ENCODE data around the gene PEAK1.

Gene PEAK1, protein sequence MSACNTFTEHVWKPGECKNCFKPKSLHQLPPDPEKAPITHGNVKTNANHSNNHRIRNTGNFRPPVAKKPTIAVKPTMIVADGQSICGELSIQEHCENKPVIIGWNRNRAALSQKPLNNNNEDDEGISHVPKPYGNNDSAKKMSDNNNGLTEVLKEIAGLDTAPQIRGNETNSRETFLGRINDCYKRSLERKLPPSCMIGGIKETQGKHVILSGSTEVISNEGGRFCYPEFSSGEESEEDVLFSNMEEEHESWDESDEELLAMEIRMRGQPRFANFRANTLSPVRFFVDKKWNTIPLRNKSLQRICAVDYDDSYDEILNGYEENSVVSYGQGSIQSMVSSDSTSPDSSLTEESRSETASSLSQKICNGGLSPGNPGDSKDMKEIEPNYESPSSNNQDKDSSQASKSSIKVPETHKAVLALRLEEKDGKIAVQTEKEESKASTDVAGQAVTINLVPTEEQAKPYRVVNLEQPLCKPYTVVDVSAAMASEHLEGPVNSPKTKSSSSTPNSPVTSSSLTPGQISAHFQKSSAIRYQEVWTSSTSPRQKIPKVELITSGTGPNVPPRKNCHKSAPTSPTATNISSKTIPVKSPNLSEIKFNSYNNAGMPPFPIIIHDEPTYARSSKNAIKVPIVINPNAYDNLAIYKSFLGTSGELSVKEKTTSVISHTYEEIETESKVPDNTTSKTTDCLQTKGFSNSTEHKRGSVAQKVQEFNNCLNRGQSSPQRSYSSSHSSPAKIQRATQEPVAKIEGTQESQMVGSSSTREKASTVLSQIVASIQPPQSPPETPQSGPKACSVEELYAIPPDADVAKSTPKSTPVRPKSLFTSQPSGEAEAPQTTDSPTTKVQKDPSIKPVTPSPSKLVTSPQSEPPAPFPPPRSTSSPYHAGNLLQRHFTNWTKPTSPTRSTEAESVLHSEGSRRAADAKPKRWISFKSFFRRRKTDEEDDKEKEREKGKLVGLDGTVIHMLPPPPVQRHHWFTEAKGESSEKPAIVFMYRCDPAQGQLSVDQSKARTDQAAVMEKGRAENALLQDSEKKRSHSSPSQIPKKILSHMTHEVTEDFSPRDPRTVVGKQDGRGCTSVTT (N-terminal part only)

DNA sequence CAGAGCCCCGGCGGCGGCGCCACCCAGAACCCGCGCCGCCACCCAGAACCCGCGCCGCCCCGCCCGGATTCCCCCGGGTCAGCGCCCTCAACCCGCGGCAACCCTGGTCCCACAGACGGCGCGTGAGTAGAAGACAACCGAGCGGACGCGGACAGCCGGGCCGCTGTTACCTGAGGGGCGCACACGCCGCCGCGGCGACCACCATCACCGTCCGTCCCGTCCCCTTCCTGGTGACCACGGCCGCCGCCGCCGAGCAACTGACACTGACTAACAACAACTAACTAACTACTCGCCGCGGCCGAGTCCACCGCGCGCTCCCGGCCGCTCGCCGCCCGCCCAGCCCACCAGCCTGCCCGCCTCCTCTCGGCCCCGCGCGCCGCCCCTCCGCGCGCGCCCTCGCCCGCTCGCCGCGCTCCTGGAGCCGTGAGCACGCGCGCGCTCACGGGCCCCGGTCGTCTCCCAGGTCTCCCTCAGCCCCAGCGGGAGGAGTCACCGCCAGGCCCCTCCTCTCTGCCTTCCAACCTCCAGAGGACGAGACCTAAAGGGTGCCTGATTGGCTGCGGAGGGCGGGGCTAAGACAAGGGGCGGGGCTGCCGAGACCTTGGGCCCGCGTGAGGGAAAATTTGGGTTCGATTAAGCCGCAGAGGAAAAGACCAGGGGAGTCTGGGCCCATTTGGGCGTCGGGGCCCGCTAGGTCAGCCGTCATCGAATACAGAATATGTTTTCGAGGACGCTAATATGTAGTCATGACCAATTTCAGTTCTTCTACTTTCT lies at the start of gene PEAK1:
Gene PEAK1, minus strand, starts transcription at position 269 of the 774 bp plus-strand sequence. CDS start 238,178 bp downstream, outside the sequence.
- peak; percentile 99 for DNase-seq (ENCODE audit: low read depth)

DNA sequence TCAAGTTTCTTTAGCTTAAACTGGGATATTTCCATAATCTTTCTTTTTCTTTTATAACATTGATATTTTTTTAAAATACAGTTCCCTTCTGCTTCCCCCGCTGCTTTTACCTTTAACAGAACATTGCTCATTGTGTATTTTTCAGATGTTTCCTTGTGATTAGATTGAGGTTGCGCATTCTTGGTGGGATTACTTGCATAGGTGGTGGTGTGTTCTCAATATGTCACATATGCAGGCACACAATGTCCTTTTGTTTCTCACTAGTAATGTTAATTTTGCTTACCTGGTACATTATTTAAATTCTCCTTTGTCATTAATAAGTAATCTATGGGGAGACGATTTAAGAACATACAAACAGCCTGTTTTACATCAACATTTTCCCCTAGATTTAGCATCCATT lies 49.0 kb upstream of the PEAK1 start:
- DNase-seq (ENCODE audit: low read depth) = no peak

DNA sequence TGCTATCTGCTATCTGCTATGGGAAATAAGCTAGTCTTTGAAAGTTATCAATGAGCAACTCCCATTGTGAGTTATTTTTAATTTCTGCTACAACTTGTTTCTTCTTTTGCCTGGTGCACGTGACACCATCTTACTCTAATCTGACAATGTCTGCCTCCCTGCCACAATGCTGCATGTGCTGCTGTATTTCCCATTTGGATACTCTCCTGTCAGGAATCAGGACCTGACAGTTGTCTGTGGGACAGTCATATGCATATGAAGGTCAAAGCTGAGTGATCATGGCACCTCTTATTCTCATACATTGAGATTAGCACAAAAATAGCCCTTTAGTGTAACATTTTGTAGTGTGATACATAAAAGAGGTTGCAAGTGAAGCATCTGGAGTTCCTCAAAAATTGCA lies 46.6 kb upstream of the PEAK1 start:
- no peak for DNase-seq (ENCODE audit: low read depth)

DNA sequence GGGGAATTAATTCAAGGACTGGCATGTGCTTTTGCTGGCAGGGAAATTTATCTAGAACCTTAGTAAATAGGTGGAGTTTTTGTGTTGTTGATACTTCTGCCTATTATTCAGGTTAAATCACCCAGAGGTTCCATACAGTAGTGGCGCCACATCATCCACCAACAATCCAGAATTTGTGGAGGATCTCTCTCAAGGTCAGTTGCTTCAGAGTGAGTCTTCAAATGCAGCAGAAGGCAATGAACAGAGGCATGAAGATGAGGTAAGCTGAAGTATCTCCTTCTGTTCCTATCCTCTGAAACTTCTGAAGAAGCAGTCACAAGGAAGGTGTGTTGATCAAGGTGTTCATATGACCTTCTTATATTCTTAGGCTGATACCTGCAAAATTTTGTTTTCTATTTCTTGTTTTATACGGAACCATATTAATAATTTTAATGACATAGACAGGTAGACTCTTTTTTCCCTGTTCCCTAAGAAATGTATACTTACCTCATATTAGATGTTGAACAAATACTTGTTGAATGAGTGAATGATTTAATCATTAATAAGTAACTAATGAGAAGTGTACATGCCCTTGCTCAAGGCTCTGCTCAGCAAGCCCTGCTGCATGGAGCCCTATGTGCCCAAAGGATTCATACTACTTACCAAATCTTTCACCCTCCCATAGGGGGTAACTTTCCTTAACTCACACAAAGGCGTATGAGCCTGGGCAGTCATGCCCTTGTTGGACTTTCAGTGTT lies 44.4 kb upstream of the PEAK1 start:
- DNase-seq (ENCODE audit: low read depth) = no peak

DNA sequence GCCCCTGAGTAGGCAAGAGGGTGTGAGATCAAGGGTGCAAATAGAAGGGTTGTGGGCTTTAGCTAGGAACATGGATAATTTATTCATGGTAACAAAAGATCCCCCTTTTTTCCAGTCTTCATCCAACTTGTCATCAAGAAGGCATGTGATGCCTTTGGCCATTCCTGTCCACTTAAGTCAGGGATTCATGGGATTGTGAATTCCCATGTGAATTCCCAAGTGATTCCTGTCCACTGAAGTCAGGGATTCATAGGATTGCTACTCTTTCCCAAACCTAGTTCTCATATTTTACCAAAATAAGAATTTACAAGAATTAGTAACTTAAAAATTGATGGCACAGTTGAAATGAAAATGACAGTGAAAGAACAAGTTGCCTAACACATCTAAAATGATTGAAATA lies 41.6 kb upstream of the PEAK1 start:
- no peak for DNase-seq (ENCODE audit: low read depth)

DNA sequence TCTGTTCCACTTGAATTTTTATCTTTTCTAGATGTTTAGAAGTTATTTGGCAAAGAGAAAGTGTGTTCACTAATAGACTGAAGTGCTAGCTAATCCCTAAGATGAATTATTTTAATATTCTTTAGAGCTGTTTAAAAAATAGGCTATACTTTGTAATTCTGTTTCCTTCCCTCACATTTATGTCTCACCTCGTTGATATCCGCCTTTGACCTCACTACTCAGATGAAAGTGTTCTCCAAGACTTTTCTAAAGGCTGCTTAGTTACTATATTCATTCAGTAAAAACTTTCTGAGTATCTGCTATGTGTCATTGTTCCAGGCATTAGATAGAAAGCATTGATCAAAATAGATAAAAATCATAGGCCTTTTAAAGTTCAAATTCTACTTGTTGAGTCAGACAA lies 39.1 kb upstream of the PEAK1 start:
- DNase-seq (ENCODE audit: low read depth) = no peak

DNA sequence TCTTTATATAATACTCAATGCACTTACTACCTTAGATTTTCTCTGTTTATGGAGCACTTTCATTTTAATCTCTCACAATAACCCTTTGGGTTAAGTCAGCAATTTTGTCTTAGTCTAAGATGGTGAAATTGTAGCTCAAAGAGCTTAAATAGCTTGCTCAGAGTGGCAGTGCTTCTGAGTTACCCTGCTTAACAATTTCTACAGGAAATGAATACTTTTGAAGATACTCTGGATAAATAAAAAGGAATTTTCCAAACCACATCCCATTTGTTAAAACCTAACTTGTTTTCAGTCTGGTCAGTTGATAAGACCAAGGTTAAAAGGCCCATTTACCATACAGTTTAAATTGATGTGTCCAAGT lies 38.0 kb upstream of the PEAK1 start:
- DNase-seq (ENCODE audit: low read depth) = no peak

DNA sequence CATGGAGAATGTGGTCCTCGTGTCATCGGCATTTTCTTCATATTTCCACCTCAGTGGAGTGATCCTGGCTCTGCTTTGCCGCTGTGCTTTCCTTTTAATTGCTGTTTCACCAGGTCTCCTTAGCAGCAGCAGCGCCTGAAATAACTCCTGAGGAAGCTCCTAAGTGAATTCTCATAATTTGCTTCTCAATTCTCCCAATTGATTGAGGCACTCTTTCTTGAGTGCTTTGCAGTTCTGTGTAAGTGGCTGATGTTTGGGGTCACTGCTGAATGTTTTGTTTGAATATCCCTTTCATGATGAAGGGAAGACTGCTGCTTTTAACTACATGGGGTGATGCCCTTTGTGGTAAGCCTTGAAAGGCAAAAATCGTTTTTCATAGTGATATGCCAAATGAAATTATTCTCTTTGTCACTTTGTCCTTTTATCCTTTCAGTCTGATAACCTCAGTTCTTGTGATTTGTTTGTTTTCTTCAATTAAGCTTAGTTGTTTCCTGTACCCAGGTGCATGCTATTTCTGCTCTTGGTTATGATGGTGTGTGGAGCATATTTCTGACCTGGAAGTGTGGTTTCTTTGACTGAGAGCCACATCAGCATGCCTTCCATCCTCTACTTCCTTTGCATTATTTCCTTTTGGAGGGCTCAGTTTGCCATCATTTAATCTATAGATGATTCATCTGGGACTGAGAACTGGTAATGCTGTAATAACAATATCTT lies 37.4 kb upstream of the PEAK1 start:
- no peak for DNase-seq (ENCODE audit: low read depth)

DNA sequence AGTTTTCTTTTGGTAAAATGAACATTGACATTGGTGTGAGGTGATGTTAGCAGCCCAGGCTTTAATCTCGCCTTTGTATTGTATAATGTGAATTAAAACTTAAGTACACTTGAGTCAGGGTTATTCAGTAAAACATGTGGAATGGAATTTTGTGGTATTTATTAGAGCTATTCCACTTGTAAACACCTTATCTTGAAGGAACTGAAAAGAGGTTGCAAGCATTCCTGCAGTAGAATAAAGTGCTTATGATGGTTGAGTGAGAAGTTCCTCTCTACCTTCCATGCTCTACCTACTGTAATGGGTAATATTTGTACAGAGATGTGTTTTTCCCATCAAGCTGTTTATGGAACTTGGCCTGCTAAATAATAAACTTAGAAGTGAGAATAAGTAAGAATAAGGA lies 36.8 kb upstream of the PEAK1 start:
- no peak for DNase-seq (ENCODE audit: low read depth)

DNA sequence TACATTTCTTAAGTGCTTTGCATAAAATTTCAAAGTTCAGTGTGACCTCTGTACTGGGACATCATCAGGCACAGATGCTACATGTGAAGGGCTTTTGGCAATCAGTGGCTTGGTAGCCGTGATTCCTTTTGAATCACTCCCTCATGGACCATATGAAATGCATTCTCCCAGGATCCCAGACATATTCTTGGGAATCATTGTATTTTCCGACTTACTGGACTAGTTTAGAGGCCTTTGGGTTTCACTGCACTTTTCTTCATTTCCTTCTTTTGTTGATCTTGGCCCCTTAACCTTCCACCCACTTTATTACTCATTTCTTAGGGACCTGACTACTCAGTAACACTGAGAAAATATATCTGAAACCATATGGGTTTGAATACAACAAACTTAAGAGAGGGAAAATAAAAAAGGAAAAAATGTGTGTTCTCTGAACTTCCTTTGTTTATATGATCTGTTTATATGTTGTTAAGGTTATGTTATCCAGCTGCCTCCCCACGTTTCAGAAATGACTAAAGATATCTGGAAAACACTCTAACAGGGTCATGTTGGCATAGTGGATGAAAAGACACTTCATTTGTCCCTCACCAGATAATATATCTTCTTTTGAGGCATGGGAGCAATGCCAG lies 35.9 kb upstream of the PEAK1 start:
- peak; percentile 90 for DNase-seq (ENCODE audit: low read depth)

DNA sequence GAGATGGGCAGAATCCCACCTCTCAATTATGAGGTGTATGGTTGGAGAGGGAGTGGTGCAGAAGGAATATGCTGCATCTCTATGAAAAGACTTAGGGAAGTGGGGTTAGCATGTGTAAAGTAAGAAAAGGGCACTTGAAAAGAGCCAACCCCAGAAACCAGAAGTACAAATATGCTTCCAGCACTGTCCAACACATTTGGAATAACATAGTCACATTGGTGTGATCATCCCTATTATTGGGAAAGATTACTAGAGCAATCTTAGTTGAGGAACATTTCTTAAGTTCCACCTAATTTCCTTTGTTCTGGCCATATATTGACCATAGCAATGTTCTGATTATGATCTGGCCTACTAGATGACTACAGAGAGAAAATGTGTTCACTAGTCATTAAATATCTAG lies 35.0 kb upstream of the PEAK1 start:
- DNase-seq (ENCODE audit: low read depth) = no peak

DNA sequence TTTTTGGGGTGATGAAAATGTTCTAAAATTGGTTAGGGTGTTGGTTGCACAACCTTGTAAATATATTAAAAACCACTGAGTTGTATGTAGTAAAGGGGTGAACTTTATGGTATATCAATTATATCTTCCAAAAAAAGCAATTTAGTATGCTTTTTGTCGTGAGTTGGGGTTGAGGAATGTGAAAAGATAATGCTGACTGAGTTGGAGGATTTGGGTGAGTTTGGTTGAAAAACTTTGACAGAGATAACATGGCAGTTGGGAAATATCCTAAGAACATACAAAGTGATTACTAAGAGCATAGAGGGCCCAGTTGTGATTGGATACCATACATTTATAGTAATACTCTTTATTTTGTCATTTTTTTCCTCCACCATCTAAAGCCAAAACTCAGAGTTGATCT lies 34.4 kb upstream of the PEAK1 start:
- no peak for DNase-seq (ENCODE audit: low read depth)

DNA sequence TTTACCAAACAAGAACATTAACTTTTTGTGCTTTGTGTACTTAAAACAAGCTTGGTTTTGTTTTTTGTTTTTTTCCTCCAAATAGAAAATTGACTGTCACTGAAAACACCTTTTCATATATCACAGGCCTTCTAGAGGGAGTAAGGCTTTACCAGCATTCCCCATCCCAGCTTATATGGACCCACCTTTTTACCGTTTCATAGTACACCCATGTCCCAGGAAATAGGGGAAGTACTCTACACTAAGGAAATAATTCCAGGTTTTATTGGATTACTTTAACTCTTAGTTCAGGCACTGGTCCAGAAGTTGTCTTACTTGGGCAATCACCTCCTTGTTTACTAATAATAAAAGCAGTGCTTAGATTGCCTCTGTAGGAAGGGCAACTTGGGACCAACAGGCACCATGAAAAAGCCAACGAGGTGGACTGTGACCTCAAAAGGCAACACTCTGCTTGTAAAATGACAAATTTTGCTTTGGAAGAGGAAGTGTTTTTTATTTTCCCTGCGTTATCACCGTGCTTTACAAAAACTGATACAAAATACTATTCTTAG lies 27.0 kb upstream of the PEAK1 start:
- no peak for DNase-seq (ENCODE audit: low read depth)

DNA sequence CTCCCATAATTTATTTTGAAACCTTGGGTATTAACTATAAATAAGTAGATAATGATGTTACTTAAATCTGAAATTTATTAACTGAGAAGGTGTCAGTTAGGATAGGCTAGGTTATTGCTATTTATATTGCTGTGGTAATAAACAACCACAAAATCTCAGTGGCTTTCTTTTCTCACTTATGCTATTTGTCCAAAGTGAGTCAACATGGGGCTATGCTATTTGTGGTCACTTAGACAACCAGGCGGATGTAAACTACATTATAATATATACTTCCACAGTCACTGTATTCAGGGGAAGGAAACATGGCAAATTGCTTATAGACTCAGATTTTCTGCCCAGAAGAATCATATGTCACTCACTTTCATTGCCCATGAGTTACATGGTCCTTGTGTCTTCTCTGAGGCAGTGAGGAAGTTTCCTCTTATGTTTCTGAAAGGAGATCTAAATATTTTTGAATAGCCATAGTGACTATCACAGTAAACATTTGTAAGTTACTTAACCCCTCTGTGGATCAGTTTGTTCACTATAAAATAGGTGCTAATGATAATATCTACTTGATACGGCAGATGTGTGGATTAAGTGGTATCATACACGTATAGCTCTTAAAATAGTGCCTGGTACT lies 20.6 kb upstream of the PEAK1 start:
- DNase-seq (ENCODE audit: low read depth) = no peak

DNA sequence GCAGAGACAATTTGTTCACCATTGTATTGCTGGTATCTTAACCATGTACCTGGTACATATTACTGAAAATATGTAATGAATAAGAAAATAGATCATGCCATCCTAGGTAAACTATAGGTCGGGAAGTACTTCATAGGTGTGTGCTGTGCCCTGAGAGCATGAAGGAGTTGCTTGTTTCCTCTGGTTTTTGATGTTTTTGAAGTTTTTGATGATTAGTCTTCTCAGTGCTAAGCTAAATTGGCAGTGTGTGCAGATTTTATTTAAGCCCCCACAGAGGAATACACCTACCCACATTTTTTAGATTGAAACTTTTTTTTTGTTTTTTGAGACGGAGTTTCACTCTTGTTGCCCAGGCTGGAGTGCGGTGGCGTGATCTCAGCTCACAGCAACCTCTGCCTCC lies 17.4 kb upstream of the PEAK1 start:
- no peak for DNase-seq (ENCODE audit: low read depth)

DNA sequence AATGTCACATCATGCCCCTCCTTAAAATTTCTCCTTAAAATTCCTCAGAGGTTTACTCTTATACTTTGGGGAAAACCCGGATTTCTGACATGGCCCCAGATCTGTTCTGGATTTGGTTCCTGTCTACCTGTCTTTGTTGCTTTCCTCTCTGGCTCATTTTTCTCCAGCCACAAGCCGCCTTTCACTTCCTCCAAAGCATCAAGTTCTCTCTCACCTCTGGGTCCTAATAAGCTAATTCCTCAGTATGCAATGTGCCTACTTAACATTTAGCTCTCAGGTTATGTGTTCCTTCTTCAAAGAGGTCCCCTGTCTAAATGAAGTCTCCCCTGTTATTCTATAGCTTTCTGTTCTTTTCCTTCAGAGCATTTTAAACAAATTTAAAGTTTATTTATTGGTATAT lies 16.9 kb upstream of the PEAK1 start:
- DNase-seq (ENCODE audit: low read depth) = no peak

DNA sequence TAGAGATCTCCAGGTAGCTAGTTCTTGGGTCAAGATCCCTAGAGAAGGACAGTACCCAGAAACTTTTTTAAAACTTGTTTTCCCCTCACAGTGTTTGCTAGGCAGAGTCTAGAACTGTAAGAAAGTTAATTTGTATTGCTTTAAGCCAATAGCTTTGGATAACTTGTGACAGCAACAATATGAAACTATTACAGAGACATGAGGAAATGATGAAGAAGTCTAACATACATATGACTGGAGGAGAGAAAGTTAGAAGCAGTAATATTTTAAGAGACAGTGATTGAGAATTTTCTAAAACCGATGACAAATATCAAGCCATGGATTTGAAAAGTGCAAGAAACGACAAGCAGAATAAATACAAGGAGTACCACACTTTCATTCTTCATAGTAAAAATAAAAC lies 10.7 kb upstream of the PEAK1 start:
- DNase-seq (ENCODE audit: low read depth) = no peak

DNA sequence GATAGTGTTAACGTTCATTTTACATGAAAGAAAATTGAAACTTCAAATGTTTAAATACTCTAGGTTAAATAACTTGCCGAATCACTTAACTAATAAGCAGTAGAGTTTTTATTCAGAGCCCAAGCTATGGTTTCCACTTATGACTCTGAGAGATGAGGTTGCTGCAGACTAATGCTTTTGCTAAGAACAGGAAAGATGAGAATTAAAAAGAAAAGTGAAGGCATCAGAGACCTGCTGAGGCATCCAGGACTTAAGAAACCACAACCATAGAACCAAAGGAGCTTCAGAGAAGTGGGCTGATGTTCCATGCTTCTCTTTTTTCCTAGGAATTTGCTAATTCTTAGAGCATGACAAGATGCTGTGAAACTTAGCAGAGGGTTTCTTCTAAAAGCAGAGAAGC lies 10.3 kb upstream of the PEAK1 start:
- DNase-seq (ENCODE audit: low read depth) = no peak

DNA sequence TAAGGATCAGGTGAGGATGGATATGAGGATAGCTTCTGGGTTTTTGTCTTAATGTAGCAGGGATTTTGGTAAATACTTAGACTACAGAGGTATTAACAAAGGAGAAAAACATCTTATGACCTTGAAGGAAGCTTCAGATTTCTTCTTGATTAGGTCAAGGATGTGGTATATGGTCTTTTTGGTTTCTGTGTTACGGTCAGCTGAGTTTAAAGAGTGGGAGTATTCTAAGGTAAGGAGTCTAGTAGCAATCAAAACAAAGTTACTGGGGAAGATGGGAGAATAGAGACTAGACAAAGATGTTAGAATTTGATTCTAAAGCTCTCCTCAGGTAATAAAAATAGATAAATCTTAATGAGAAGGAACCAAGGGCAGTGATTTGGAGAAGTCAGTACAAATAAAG lies 7.0 kb upstream of the PEAK1 start:
- DNase-seq (ENCODE audit: low read depth) = no peak

DNA sequence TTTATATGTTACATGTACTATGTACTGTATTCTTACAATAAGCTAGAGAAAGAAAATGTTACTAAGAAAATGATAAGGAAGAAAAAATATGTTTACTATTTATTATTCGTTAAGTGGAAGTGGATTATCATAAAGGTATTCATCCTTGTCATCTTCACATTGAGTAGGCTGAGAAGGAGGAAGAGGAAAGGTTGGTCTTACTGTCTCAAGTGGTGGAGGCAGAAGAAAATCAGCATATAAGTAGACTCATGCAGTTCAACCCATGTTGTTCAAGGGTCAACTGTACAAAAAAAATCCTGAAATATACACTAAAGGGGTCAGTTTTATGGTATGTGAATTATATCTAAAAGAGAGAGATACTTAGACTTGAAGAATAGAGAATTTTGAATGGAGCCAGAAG lies 6.5 kb upstream of the PEAK1 start:
- no peak for DNase-seq (ENCODE audit: low read depth)
